ENCODE results near the gene PFDN6.

Gene PFDN6

GRCh38 chr6:33304216-33304615, 14.8 kb downstream of the PFDN6 start:
- no peak for TF ChIP-seq CTCF (conservative IDR thresholded peaks at IDR 0.05; ENCODE audit: control insufficient read depth, insufficient read depth, low read depth, low read length)

GRCh38 chr6:33305052-33305451, 15.7 kb downstream of the PFDN6 start:
- H3K4me3 ChIP-seq (ENCODE audit: control insufficient read depth, low read depth, low read length), result no peak overlapping the region
- no peak for TF ChIP-seq CTCF (conservative IDR thresholded peaks at IDR 0.05; ENCODE audit: control insufficient read depth, insufficient read depth, low read depth, low read length)
- DNase-seq (ENCODE audit: low read depth), result no peak

More at GRCh38 chr6:33304216-33304615, 14.8 kb downstream of the PFDN6 start:
- H3K4me3 ChIP-seq (ENCODE audit: control insufficient read depth, low read depth, low read length), result no peak overlapping the region
- no peak for DNase-seq (ENCODE audit: low read depth)

GRCh38 chr6:33306356-33306755, 17.0 kb downstream of the PFDN6 start:
- no peak overlapping the region for H3K4me3 ChIP-seq (ENCODE audit: control insufficient read depth, low read depth, low read length)
- TF ChIP-seq CTCF (conservative IDR thresholded peaks at IDR 0.05; ENCODE audit: control insufficient read depth, insufficient read depth, low read depth, low read length), result no peak
- DNase-seq (ENCODE audit: low read depth), result no peak

GRCh38 chr6:33312361-33313104, 23.1 kb downstream of the PFDN6 start:
- peak overlapping the region; percentile 93 for H3K4me3 ChIP-seq (ENCODE audit: control insufficient read depth, low read depth, low read length)
- DNase-seq (ENCODE audit: low read depth), result peak; percentile 76
- TF ChIP-seq CTCF (conservative IDR thresholded peaks at IDR 0.05; ENCODE audit: control insufficient read depth, insufficient read depth, low read depth, low read length), result no peak

- TF ChIP-seq CTCF (conservative IDR thresholded peaks at IDR 0.05; ENCODE audit: control insufficient read depth, insufficient read depth, low read depth, low read length), result no peak
- peak overlapping the region; percentile 93 for H3K4me3 ChIP-seq (ENCODE audit: control insufficient read depth, low read depth, low read length)
- DNase-seq (ENCODE audit: low read depth), result no peak
Measured at GRCh38 chr6:33313105-33313708, 23.8 kb downstream of the PFDN6 start.

GRCh38 chr6:33313709-33314514, 24.5 kb downstream of the PFDN6 start, which contains the start of gene TAPBP:
TAPBP (minus strand) TSS chr6:33314078; CDS start chr6:33314041, 37 bp downstream.
- TF ChIP-seq CTCF (conservative IDR thresholded peaks at IDR 0.05; ENCODE audit: control insufficient read depth, insufficient read depth, low read depth, low read length), result no peak
- peak within 1 kb of the TSS; percentile 93 for H3K4me3 ChIP-seq (ENCODE audit: control insufficient read depth, low read depth, low read length)
- peak; percentile 50 for DNase-seq (ENCODE audit: low read depth)
